ENCODE measurements around the gene HOXA6. TPM values are rescaled to one million over a fixed set of nuclear protein-coding genes. Genes with fewer than 3 reads are reported as not detected.

HOXA6 gene
- total RNA-seq, 4 donors from 2014 or later = 0.26 to 1.3 TPM; not detected in 2

GRCh38 chr7:27102581-27103442 is 44.8 kb downstream of the HOXA6 start, which contains the start of gene HOXA2:
Gene HOXA2, minus strand, starts transcription at chr7:27102683. Its CDS starts 183 bp downstream, at chr7:27102500.
- H3K27ac ChIP-seq = peak within 1 kb of the TSS; percentile 96 to 99 (median 99)
- peak within 1 kb of the TSS; percentile 35 to 97 (median 86) for H3K4me3 ChIP-seq
- 9 to 11% methylated on average over 17 to 28 of the region's 29 CpGs for WGBS, 2 donors
- H3K27me3 ChIP-seq = peaks cover 0 to 11% (median 0%) of the 10 kb centered on the region in 4 donors
- H3K9me3 ChIP-seq = no peaks in the 10 kb centered on the region
- no peak for DNase-seq
- intact Hi-C loops (cut with DNase I) = no loop called here
- no peaks in the 10 kb centered on the region for H3K36me3 ChIP-seq
- TF ChIP-seq CTCF (IDR thresholded peaks at IDR 0.05) (no peak), POLR2A (IDR thresholded peaks at IDR 0.05) (peak in 2 of 4 donors; percentile 22 to 53)
- peaks cover 9 to 97% (median 30%) of the 10 kb centered on the region in 3 donors for H3K4me1 ChIP-seq

- no peaks in the 10 kb centered on the region for H3K9me3 ChIP-seq
- WGBS, 2 donors = 0 to 2% methylated on average over 3 to 9 of the region's 39 CpGs
- H3K4me3 ChIP-seq = peak overlapping the region; percentile 35 to 97 (median 86)
- no peaks in the 10 kb centered on the region for H3K36me3 ChIP-seq
- peaks cover 9 to 97% (median 32%) of the 10 kb centered on the region in 3 donors for H3K4me1 ChIP-seq
- intact Hi-C loops (cut with DNase I) = no loop called here
- DNase-seq = no peak
- TF ChIP-seq CTCF (IDR thresholded peaks at IDR 0.05) = no peak
- no peak for TF ChIP-seq POLR2A (IDR thresholded peaks at IDR 0.05)
- peak overlapping the region; percentile 96 to 99 (median 99) for H3K27ac ChIP-seq
- H3K27me3 ChIP-seq = peaks cover 0 to 11% (median 0%) of the 10 kb centered on the region in 4 donors
These were observed 45.5 kb downstream of the HOXA6 start for GRCh38 chr7:27101957-27102580.

DNA sequence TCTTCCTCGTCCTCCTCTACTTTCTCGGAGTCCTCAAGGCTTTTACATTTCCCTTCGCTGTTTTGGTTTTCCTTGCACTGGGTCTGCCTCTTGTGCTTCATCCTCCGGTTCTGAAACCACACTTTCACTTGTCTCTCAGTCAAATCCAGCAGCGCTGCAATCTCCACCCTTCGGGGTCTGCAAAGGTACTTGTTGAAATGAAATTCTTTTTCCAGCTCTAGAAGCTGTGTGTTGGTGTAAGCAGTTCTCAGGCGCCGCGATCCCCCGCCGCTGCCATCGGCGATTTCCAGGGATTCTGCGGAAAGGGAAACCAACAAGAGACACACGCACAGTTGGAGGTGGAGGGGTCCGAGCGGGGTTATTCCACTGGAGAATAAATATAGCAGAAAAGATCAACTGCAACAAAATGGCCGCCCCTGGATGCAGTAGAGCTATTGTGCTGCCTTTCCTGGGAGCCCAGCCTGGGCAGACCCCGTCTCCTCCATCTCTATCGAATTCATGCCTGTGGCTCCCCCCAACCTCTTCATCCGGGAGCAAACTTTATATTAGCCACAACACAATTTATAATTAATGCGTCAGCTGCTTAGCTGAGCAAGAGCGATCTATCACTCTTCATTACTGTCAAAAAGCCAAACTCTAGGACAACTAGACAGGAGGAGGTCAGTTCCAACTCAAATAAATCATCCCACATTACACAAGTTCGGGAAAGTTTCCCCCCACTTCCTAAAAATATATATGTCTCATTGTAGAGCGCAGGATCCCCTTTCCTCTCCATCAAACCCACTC is 46.2 kb downstream of the HOXA6 start:
- Histone ChIP-seq H3K27ac (peak overlapping the region; percentile 96 to 99 (median 99)), H3K36me3 (no peaks in the 10 kb centered on the region), H3K4me3 (peak overlapping the region; percentile 35 to 97 (median 86)), H3K9me3 (no peaks in the 10 kb centered on the region), H3K4me1 (peaks cover 9 to 91% (median 30%) of the 10 kb centered on the region in 3 donors), H3K27me3 (peaks cover 0 to 11% (median 0%) of the 10 kb centered on the region in 4 donors)
- TF ChIP-seq CTCF (IDR thresholded peaks at IDR 0.05) = no peak
- TF ChIP-seq POLR2A (IDR thresholded peaks at IDR 0.05) = no peak
- intact Hi-C loops (cut with DNase I) = no loop called here
- WGBS, 2 donors = 11 to 25% methylated on average over 21 to 25 of the region's 25 CpGs
- no peak for DNase-seq

GRCh38 chr7:27100694-27101170 is 46.8 kb downstream of the HOXA6 start:
- peaks cover 0 to 11% (median 0%) of the 10 kb centered on the region in 4 donors for H3K27me3 ChIP-seq
- no peak for DNase-seq
- H3K27ac ChIP-seq = peak overlapping the region; percentile 96 to 99 (median 99)
- peak overlapping the region; percentile 35 to 97 (median 86) for H3K4me3 ChIP-seq
- TF ChIP-seq CTCF (IDR thresholded peaks at IDR 0.05) = no peak
- TF ChIP-seq POLR2A (IDR thresholded peaks at IDR 0.05) = no peak
- no peaks in the 10 kb centered on the region for H3K9me3 ChIP-seq
- H3K36me3 ChIP-seq = no peaks in the 10 kb centered on the region
- peaks cover 9 to 85% (median 25%) of the 10 kb centered on the region in 3 donors for H3K4me1 ChIP-seq
- 21 to 39% methylated on average over 8 of the region's 8 CpGs for WGBS, 2 donors
- intact Hi-C loops (cut with DNase I) = no loop called here

Data from esophagus squamous epithelium (tissue), 5 donors.